NCI-H1436 treated with DMSO at 0.1 percent for 48 hours (cell line): ENCODE measurements around the gene HTRA3.

Experiments
- DNase-seq: peaks from one replicate; lab custom pipeline; 2025; lab: John Stamatoyannopoulos, UW

HTRA3 gene

DNA sequence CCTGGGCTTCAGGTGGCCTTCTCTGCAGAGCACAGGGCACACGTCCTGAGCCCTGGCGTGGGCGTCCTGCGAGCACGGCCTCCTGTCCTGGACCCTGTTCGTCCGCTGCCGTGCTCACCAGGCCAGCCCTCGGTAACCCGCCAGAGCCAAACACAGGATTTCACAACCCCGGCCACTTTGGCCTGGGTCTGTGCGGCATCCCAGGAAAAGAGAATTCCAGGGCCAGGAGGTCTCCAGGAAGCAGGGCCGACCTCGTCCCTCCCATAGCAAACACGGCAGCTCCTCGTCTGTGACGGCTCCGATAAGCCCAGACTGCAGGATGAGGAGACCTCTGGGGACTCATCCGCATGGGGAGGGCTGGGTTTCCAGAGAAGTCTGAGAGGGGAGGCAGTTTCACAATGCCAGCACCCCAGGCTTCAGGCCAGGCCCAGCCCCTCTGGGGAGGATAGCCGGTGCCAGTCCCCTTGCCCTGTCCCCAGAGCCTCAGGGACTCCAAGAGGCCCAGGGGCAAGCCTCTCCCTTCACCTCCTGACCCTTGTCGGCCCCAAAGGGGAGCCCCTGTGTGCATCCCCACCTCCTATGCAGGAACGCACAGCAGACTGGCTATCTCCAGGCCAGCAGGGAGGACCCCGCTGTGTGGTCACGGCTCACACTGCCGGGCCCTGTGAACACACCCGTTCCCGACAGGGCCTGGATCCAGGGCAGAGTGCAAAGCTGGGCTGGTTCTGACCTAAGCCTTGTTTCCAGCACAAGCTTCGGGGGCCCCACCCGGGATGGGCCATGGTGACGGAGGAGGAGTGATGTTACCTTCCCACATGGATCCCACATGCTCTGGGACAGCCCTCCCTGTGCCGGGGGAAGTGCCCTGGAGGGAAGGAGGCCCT, 22.3 kb upstream of the HTRA3 start:
- DNase-seq: no peak

DNA sequence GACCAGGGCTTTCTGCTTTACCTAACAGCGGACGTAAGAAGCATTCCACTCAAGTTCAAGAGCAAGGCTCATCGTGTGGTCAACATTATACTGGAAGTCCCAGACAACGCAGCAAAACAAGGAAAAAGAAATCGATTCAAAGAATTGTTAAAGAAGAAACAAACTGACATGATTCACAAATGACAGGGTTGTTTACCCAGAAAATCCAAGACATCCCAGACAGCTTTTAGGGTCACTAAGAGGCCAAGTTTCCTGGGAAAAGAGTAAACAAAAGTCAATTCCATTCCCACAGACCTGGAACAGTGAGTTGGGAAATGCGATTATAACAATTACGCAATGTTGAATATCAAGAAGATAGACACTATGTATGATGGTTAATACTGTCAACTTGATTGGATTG, 21.5 kb upstream of the HTRA3 start:
- DNase-seq: no peak

DNA sequence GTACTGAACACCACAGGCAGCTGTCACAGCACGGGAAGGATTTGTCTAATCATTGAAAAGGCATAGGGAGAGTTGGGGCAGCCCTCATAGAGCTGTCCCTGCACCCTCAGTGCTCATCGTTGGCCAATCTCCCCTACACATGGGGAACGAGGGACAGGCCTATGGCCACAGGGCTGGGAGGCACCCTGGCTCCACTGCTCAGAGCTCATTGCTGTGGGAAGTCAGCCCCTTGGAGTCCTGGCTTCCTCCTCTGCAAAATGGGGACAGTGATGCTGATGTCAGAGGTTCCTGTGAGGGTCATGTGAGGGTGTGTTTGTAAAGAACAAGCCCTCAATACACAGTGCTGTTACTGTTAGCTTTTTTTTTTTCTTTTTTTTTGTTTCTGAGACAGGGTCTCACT, 19.3 kb upstream of the HTRA3 start:
- no peak for DNase-seq

DNA sequence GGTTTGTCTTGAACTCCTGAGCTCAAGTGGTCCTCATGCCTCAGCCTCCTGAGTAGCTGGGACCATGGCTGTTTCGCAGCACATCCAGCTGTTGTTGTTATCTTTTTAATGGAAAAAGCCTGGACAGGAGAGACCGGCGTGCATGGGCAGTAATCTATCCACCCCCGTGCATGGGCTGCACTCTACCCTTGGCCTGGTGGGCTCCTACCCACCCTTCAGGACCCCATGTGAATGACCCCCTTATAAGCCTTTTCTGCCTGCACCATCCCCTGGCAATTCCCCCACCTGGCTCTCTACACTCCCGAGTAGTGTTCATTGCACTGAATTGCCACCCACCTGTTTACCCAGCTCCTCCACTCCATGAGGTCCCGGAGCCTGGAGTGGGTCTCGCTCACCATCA, 18.9 kb upstream of the HTRA3 start:
- no peak for DNase-seq

DNA sequence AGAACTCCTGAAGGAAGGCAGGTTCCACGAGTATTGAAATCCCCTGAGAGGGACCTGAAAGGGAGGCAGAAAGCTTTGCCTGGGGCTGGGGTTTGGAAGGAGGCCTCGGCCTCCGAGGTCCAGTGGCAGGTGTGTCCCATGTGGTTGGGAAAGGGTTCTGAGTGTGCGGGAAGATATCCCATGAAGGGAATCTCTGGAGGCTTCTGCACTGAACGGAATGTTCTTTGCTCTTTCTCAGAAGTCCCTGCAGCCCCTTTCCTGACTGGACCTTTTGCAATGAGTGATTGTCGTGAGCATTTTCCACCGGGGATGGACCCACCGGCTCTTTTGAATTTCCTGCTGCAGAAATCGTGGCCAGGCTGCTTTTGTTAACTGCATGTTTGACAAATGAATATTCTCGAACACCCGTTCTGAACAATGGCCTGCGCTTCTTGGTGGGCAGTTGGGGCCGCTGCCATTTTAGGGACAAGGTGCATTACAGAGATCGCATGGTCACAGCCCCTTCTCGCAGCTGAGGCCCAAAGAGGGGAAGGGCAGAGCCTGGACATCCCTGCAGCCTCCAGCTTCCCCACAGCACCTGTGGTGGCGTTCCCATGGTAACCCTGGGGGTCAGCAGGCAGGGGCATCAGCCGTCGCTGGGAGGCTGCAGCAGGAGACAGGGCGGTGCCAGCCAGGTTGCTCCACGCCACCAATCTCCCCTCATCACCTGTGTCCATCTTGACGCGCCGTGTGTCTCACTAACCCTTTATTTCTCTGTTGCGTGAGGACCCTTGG, 18.3 kb upstream of the HTRA3 start:
- no peak for DNase-seq

DNA sequence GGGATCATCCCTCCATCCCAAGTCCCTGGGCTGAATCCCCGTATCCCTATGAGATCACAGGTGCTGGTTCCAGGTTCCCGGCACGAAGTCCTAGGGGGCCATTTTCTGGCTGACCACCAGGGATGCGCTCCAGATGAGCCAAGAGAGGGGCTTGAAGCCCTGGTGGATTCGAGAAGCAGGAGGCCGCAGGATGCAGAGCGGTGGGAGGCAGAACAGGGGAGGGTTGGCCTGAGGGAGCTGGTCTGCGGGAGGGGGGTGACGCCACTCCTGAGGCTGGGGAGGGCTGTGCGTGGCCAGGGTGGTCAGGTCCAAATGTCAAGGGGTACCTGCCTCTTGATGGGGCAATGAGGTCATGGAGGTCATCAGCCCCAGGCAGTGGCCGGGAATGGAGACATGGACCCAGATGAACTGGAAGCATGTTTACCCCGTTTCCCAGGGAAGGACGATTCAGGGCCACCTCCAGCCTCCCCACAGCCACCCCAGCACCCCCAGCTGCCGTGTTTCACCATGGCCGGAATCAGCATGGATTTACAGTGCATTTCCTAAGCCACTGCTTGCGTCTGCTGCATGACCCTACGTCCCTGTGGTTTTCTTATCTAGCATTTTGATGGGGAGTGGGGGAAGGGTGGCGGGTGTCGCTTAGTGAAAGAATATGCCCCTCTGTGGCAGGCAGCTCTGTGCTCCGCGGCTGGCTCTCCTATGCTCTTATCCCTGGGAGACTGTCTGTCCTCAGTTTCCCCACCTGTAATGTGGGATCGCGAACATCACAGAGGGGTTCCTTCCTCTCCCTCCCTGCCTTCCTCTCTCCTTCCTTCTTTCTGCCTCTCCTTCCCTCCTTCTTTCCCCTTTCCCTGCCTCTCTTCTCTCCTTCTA, 17.0 kb upstream of the HTRA3 start:
- no peak for DNase-seq

DNA sequence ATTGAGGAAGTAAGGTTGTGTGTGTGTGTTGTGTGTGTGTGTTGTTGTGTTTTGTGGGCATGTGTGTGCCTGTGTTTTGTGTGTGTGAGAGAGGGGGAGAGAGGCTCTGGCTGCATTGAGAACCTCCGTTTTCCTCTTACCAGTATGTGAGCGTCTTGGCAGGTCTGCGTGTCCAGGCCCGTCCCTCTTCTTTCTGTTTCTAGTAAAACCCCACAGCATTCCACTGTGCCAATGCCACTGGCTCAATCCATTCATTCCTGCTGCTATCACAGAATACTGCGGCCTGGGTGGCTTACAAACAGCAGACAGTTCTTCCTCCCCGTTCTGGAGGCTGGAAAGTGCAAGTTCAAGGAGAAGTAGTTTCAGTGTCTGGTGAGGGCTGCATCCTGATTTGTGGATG, 15.5 kb upstream of the HTRA3 start:
- DNase-seq: no peak

DNA sequence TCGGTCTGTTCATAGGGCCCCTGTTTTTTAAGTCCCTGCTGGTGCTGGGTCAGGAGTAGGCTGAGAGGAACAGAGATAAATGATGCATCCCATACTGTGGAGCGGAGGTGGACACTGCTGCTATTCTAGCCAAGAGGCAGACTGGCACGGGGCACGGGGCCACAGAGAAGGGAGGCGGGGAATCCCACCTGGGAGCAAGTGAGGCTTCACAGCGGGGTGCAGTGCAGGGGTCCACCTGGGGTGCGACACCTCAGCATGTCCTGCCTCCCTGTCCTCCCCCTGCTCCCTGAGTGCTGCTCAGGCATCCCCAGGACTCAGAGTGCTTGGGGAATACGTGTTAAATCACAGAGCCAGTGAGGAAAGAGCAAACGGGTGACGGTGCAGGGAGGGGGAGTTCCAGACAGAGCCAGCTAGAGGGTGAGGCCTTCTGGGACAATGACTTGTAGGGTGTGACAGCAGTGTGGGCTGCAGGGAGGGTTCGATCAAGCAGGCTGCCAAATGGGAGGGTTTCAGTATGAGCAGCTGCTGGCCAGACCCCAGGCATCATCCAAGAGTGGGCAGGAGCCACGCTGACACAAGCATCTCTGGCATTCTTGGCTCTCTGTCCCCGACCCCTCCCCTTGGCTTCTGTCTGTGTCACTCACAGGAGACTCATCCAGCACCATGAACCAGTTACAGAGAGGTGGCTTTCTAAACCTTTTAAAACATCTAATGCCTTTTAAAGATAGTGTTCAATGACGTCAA, 13.7 kb upstream of the HTRA3 start:
- DNase-seq: no peak

DNA sequence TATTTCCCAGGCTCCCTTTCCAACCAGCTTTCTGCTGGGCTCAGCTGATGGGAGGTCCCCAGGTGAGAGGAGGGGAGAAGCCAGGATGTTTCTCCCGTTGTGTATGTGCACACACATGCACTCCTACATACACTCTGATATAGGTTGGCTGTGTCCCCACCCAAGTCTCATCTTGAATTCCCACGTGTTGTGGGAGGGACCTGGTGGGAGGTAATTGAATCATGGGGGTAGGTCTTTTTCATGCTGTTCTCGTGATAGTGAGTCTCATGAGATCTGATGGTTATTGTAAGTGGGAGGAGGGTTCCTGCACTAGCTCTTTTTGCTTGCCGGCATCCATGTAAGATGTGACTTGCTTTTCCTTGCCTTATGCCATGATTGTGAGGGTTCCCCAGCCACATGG, 11.7 kb upstream of the HTRA3 start:
- no peak for DNase-seq

DNA sequence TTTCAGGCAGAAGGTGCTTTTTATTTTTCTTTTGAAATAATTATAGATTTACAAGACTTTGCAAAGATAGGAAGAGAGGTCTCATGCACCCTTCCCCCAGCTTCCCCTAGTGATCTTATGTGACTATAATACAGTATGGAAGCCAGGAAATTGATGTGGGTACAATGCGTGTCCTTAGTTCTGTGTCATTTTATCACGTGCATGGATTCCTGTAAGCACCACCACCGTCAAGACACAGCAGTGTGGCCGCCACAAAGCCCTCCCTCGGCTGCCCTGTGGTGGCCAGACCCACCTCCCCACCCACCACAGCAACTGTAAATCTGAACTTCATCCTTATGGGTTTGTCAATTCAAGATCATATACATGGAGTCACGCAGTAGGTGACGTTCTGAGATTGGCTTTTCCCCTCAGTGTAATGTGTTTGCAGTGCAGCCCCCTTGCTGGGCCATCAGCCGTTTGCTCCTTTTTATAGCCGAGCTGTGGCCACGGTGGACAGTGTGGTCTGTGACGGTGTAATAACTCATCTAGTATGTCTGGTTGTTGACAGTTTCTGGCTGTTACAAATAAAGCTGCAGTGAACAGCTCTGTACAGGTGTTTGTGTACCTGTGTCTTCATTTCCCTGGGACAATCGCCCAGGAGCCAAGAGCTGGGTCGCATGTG, 10.9 kb upstream of the HTRA3 start:
- no peak for DNase-seq

DNA sequence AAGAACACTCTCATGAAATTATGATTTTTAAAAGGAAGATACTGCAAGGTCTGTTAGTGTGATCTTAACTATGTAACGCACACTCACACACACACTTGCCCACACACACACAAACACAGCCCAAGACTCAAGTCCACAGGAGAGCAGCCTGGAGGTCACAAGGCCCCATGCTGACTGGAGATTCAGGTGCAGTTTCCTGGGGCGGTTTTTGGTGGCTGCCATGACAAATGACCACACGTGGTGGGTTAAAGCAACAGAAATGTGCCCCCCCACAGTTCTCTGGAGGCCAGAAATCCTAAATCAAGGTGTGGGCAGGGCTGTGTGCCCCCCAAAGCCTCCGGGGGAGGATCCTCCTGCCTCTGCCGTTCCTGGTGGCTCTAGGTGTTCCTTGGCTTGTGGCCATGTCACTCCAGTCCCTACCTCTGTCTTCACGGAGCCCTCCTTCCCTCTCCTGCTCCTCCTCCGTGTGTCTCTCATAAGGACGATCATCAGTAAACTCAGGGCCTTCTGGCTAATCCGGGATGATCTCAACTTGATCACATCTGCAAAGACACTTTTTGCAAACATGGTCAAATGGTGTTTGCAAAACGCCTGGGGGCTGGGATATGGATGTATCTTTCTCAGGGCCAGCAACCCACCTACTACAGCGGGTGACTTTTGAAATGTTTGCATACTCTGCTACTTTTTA, 9.7 kb upstream of the HTRA3 start:
- no peak for DNase-seq

DNA sequence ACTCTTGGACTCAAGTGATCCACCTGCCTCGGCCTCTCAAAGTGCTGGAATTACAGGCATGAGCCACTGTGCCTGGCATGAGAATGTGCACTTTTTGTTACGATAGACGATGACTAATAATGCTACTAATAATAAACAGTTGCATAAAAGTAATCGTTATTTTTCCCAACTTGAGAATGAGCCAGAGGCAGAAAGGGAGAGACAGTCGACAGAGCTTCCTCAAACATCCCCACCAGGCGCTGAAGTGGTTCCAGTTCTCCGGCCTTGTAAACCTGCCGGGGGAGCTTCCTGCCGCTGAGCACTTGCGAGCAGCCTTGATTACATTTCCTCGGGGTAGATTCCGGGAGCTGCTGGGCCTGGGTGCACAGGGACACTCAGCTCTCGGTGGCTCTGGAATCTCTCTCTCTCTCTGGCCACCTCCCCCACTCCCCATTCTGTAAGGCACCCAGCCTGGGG, 8.9 kb upstream of the HTRA3 start:
- no peak for DNase-seq

DNA sequence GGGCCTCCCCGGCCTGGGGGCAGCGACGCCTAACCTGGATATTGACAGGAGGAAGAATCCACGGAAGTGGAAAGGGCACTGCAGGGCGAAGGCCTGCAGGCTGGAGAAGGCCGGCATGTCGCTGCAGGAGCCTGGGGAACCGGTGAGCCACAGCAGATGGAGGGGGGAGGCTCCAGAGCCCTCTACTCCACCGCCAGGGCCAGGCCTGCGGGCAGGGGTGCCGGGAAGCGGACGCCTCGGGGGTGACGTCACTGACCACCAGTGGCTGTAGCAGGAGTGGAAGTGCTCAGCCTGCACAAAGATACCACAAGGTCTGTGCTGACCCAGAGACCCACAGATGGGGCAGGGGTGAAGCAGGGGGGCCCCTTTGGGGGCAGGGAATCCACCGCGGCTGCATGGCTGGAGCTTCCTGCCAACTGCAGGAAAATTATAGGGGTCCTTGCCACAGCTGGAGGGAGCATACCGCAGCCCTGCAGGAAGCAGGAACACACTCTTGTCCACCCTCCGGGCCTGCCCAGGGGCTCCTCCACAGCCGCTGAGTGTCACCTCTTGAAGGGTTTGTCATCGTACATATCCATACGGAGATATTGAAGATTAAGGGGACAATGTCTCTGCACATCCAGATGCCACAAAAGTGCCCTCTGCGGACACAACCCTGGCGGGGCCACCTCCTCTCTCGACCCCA, 7.6 kb upstream of the HTRA3 start:
- no peak for DNase-seq

DNA sequence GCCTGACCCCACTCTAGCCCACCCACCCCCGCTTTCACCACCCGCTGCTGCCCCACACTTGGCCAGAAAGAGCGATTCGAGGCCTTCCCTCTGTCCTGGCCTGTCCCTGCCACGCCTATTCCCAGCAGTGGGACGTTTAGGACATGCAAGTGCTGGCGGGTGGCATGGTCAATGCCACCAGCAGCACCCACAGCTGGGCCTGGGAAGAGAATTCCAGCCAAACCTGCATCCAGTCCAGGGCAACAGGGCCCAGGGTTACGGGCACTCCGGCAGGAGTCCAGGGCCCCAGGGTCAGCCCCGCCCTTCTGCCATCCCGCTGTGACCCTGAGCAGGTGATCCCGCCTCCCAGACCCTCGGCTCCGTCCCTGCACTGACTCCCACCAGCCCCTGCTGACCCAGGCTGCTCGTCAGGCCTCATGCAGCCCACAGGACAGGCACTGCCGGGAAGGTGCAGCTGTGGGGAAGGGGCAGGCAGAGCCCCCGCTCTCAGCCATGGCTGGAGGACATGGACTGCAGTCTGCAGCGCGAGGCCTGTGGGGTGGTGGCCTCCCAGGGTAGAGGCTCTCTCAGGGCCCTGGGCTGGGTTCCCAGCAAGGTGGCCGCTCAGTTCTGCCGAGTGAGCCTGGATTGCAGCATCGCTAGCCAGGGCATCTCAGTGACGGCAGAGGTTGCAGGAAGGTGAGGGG, 6.8 kb upstream of the HTRA3 start:
- no peak for DNase-seq

DNA sequence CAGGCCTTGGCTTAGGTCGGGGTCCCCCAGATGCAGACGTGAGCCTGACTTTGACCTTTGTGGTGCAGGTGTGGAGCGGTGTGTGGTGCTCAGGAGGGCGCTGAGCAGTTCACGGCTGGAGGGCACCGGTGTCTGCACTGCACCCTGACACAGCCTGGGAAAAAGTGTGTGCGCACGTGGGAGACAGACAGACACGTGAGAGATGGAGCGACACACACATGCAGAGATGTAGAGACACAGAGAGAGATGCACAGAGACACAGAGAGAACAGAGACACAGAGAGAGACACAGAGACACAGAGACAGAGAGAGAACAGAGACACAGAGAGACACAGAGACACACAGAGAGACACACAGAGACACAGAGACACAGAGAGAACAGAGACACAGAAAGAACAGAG, 6.2 kb upstream of the HTRA3 start:
- DNase-seq: no peak

DNA sequence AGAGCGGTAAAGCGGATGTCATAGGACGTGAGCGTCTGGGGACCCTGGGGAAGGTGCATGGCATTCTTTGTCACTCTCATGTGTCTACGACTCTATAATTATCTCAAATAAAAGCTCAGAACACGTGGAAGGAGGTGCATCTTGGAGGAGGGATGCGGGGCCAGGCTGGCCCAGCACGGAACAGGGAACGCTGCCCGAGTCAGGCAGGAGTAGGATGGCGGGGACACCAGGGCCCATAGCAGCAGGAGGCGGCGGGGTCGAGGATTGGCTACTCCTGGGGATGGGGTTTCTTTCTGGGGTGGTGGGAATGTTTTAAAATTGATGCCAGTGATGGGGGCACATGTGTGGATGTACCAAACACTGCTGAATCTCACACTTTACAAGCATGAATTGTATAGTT, 5.4 kb upstream of the HTRA3 start:
- no peak for DNase-seq

DNA sequence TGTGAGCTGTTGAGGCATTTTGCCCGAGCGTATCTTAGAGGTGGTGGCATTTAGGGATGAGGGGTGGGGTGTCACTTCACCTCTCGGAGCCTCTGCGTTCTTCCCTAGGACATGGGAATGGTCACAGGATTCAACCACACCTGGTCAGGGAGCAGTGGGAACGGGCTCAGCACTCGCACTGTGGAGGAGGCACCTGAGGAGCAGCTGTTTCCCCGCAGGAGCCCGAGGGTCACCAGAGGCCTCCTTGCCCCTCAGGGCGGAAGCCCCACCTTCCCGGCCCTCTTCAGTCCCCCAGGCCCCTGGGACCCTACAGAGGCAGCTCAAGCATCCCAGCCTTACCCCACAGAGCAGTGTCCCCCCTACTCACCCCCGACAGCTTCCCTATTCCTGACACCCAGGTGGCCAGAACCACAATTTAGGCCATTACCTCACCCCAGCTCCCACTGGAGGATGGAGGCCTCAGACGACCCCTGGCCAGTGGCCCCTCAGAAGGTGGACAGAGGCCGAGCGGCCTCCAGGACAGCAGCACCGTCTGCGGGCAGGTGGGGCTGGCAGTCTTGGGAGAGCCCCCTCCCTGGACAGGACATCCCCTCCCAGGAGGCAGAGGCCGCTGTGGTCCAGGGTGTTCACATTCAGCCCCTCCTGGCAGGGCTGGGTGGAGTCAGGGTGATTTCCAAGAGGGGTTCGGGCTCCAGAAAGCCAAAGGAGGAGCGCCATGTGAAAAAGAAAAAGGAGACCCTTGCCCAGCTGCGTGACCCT, 4.2 kb upstream of the HTRA3 start:
- DNase-seq: no peak

DNA sequence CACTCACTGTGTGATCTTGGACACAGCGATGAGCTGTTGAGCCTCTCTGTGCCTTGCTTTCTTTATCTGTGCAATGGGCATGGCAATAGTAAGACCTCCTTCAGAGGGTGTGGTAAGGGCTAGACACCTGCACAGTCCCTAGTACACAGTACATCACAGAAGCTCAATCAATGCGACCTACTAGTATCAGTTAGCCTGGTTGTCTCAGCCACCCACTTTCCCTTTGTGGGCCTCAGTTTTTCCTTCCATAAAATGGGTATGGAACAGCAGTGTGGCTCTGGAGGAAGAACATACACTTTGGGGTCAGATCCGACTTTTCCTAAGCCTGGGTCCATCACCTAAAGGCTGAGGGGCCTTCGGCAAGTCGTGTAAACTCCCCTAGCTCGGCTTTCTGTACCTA, 3.5 kb upstream of the HTRA3 start:
- no peak for DNase-seq

DNA sequence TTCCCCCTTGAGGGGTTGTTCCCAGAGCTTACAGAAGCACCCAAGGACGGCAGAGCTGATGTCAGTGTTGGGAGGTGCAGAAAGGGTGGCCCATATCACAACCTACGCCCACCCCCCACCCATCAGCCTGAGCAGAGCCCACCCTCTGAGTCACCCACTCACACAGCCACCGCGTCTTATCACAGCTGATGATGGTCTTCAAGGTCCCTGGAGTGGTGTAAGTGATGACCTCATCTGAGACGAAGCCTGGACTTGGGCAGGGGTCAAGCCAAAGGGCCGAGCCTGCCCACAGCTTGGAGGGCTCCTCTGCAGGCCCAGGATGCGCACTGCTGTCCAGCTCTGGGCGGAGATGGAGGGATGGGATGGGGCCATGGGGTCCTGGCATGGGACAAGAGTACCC, 3.0 kb upstream of the HTRA3 start:
- no peak for DNase-seq
